Cardiac muscle cell (in vitro differentiated cells and primary cell): ENCODE measurements around the gene ZNF594. TPM values are rescaled to one million over a fixed set of nuclear protein-coding genes. Genes with fewer than 3 reads are reported as not detected.
"Not testable (repeated sequence)": the region's sequence is repeated elsewhere in the genome, so short reads cannot be mapped to it uniquely, and the experiment has no call there.

Experiments
- DNase-seq, 2 donors: peaks; one replicate each; pipeline versions ENCODE4 v3.0.0 to v3.0.0-alpha.2; 2010 to 2017; ENCODE audit warnings: low read depth in 1 of 2, low spot score in 1 of 2
- H3K27ac ChIP-seq: fragments of 200-600 bp; sonication (generic); 2 replicates; pipeline ENCODE4 v1.5.1; 2016
- H3K27me3 ChIP-seq: fragments of 200-600 bp; sonication (generic); 2 replicates; pipeline ENCODE4 v1.6.0; 2016; ENCODE audit warnings: control low read depth
- H3K36me3 ChIP-seq: fragments of 200-600 bp; sonication (generic); 2 replicates; pipeline ENCODE4 v1.5.1; 2016; ENCODE audit warnings: control low read depth
- H3K4me1 ChIP-seq: fragments of 200-600 bp; sonication (generic); 2 replicates; pipeline ENCODE4 v1.8.1; 2017; ENCODE audit warnings: low read depth, mild to moderate bottlenecking, mixed run types
- H3K4me3 ChIP-seq: fragments of 200-600 bp; sonication (generic); 2 replicates; pipeline ENCODE4 v1.5.1; 2016; ENCODE audit warnings: mild to moderate bottlenecking
- H3K9me3 ChIP-seq: fragments of 200-600 bp; sonication (generic); 2 replicates; pipeline ENCODE4 v1.5.1; 2017; ENCODE audit warnings: low read depth, mild to moderate bottlenecking, control low read depth
- CTCF ChIP-seq: IDR thresholded peaks from 2 replicates; pipeline ENCODE4 v1.5.1; 2012; ENCODE audit warnings: low read depth, mild to moderate bottlenecking, low read length
- polyA plus RNA-seq: library from polyadenylated mRNA; unstranded; fragments of >200 nt; fragmentation: Nextera tagmentation; extraction: Ambion mirVana; gene quantifications from 2 replicates; pipeline ENCODE4 v1.2.1, GENCODE V29; 2016
- total RNA-seq: library from RNA; depleted of rRNA; stranded (reverse); fragments of >200 nt; gene quantifications from 2 replicates; pipeline ENCODE4 v1.2.3, GENCODE V29; 2016

The ZNF594 gene
- total and polyA plus RNA-seq, 2 experiments from 2014 or later, result 13.6 to 30.6 TPM

GRCh38 chr17:5234645-5235576, 43.2 kb upstream of the ZNF594 start, which contains the start of gene SCIMP:
TSS of gene SCIMP (minus strand) at chr17:5234860. CDS start at chr17:5234755, 105 bp downstream.
- no peak for TF ChIP-seq CTCF
- DNase-seq, result no peak
- no peaks in the 10 kb centered on the region for H3K4me1 ChIP-seq
- no peaks in the 10 kb centered on the region for H3K27me3 ChIP-seq
- no peak within 1 kb of the TSS for H3K4me3 ChIP-seq
- no peaks in the 10 kb centered on the region for H3K36me3 ChIP-seq
- no peak within 1 kb of the TSS for H3K27ac ChIP-seq
- H3K9me3 ChIP-seq, result no peaks in the 10 kb centered on the region

GRCh38 chr17:5233492-5233891, 41.8 kb upstream of the ZNF594 start:
- H3K4me1 ChIP-seq, H3K27me3 ChIP-seq, H3K4me3 ChIP-seq, H3K27ac ChIP-seq, H3K9me3 ChIP-seq, DNase-seq, H3K36me3 ChIP-seq: not testable (repeated sequence)

GRCh38 chr17:5226940-5227878, 35.5 kb upstream of the ZNF594 start:
- Histone ChIP-seq H3K9me3 (no peaks in the 10 kb centered on the region), H3K36me3 (no peaks in the 10 kb centered on the region), H3K27ac (no peak overlapping the region), H3K4me1 (no peaks in the 10 kb centered on the region), H3K27me3 (no peaks in the 10 kb centered on the region), H3K4me3 (no peak overlapping the region)
- DNase-seq, result no peak
- TF ChIP-seq CTCF, result no peak

DNA sequence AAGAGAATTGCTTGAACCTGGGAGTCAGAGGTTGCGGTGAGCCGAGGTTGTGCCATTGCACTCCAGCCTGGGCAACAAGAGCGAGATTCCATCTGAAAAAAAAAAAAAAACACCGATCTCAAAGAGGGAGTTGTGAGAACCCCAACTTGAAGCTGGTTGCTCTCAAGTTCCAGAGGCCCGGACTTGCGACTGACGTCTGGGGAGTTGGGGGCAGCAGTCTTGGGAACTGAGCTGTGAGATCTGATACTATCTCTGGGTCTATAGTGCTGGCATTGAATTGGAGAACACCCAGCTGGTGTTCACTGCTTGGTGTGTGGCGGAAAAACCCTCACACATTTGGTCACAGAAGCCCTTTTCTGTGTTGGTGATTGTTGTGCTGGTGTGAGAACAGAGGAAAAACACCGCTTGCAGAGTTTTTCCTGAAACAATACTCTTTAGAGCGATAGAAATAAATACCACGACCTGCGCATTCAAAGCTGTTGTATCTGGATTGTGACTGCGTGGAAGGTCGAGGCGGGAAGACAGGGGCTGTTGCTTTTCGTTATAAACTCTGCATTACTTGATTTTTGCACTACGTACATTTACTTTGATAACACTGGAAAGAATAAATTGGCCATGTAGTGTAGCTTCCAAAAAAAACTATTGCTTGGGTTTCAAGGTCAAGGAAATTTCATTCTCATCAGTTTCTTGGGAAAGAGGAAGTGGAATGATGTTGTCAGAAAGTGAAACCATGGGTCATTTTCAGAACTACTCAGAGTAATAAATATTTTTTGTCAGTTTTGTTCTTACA, 34.2 kb upstream of the ZNF594 start:
- H3K27me3 ChIP-seq, result no peaks in the 10 kb centered on the region
- no peak overlapping the region for H3K4me3 ChIP-seq
- H3K36me3 ChIP-seq, result no peaks in the 10 kb centered on the region
- no peak for TF ChIP-seq CTCF
- no peak for DNase-seq
- H3K9me3 ChIP-seq, result no peaks in the 10 kb centered on the region
- H3K27ac ChIP-seq, result no peak overlapping the region
- no peaks in the 10 kb centered on the region for H3K4me1 ChIP-seq

DNA sequence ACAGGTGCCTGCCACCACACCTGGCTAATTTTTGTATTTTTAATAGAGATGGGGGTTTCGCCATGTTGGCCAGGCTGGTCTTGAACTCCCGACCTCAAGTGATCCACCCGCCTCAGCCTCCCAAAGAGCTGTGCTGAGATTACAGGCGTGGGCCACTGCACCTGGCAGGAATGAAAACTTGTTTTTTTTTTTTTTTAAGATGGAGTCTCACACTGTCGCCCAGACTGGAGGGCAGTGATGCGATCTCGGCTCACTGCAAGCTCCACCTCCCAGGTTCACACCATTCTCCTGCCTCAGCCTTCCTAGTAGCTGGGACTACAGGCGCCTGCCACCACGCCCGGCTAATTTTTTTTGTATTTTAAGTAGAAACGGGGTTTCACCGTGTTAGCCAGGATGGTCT, 30.2 kb upstream of the ZNF594 start:
- H3K36me3 ChIP-seq, H3K4me3 ChIP-seq, H3K9me3 ChIP-seq, H3K4me1 ChIP-seq, DNase-seq, H3K27ac ChIP-seq, H3K27me3 ChIP-seq: not testable (repeated sequence)

GRCh38 chr17:5220074-5220473, 28.4 kb upstream of the ZNF594 start:
- TF ChIP-seq CTCF, result no peak
- Histone ChIP-seq H3K4me1 (no peaks in the 10 kb centered on the region), H3K36me3 (peaks cover 9% of the 10 kb centered on the region), H3K27ac (no peak overlapping the region), H3K4me3 (no peak overlapping the region), H3K9me3 (no peaks in the 10 kb centered on the region), H3K27me3 (no peaks in the 10 kb centered on the region)
- no peak for DNase-seq
